Measurements from ENCODE around the gene ABCF3.
A peak's percentile ranks its signal among the peaks of the same experiment; 100 is the strongest.

The ABCF3 gene

DNA sequence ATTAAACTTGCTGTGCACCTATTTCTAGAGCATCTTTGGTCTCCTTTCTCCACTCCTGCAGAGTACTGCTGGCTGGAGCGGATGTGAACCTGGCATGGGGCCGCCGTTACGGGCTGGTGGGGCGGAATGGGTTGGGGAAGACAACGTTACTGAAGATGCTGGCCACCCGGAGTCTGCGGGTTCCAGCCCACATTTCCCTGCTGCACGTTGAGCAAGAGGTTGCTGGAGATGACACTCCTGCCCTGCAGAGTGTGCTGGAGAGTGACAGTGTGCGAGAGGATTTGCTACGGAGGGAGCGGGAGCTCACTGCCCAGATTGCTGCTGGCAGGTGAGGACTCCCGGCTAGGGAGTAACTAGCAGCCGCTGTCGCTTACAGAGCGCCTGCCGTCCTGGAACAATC, 2.1 kb downstream of the ABCF3 start:
- DNase-seq (ENCODE audit: low read depth): no peak

DNA sequence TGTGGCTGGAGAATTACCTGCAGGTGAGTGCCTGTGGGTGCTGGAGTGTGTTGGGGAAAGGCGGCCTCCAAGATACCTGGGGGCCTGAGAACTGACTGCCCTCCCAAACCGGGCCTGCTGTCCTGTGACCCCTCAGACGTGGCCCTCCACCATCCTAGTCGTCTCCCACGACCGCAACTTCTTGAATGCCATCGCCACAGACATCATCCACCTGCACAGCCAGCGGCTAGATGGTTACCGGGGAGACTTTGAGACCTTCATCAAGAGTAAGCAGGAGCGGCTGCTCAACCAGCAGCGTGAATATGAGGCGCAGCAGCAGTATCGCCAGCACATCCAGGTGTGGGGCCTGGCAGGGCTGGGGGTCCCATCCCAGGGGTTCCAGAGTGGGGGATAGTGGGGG, 3.4 kb downstream of the ABCF3 start:
- DNase-seq (ENCODE audit: low read depth): no peak

DNA sequence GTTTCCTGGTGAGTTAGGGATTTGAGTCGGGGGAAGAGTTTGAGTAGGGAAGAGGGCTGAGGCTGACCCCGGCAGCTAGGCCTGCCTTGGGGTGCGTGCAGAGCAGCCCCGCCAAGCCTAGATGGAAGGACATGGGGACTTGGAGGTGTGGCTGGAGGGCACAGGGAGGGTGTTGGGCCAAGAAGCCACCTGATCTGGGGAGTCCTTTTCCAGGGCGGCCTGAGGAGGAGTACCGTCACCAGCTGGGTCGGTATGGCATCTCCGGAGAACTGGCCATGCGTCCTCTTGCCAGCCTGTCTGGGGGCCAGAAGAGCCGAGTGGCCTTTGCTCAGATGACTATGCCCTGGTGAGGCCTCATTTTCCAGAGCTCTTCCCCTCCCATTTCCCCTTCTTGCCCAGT, 6.9 kb downstream of the ABCF3 start:
- DNase-seq (ENCODE audit: low read depth): no peak

DNA sequence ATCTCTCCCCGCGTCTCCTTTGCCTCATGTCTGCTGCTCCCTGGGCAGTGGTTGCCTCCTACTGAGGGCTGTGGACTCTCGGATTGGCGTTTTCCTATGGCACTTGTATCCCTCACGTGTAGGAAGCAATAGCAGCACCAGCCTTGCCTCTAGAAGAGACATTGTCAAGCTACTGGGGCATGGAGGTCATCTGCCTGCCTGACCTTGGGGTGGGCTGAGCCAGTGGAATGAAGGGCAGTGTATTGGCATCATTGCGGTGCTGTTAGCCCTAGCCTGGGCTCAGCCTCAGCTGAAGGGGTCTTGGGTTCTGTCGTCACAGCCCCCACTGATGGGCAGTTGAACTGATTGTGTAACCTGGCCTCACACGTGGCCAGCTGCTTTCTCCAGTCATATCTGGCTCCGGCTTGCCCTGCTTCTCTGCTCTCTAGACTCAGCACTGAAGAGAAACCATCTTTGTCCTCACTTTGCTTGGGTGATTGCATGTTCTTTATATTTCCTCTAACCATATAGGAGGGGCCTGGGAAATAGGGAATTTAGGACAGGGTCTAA, 8.1 kb downstream of the ABCF3 start:
- no peak for DNase-seq (ENCODE audit: low read depth)

DNA sequence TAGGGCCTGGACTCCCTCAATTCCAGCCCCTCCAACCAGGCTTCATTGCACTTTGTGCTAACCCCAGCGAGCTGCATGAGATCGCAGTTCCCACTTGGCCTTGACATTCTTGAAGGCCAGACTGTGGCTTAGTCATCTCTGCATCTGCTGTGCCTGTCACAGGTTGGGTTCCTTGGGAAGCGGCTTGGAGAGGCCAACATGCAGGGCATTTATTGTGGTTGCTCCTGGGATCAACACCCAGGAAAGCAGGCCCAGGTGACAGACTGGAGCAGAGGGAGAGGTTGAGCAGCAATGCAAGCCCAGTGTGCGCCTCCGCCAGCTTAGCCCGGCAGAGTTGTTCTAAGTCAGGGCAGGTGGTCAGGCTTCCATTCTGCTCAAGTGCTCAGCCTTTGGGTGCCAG, 10.5 kb downstream of the ABCF3 start:
- no peak for DNase-seq (ENCODE audit: low read depth)

DNA sequence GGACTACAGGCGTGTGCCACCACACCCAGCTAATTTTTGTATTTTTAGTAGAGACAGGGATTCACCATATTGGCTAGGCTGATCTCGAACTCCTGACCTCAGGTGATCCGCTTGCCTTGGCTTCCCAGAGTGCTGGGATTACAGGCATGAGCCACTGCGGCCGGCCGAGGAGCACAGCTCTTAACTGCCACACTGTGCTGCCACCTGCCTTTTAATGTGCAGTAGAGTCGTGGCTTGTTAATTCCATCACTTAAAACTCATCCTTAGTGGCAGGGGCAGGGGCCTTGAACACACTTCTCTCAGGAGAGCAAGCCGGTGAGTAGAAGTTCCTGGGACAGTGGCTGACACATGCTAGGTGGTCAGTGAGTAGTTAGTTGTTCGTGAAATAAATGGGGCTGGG, 12.5 kb downstream of the ABCF3 start:
- no peak for DNase-seq (ENCODE audit: low read depth)

DNA sequence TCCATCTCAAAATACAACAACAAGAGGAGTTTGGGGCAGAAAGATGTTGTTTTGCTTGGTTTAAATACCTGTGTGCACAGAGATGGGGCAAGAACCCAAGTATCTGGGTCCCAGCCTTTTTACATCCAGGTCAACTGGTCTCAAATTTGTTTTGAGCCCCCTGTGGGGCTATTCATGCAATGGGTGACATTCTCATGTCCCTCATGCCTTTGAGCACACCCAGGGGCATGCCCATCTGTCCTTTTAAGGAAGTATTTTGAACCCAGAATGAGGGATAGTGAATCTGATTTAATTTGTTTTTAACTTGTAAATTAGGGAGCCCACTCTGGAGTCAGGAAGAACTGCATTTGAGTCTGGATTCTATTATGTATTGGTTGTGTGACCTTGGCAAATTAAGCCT, 14.8 kb downstream of the ABCF3 start:
- DNase-seq (ENCODE audit: low read depth): no peak

DNA sequence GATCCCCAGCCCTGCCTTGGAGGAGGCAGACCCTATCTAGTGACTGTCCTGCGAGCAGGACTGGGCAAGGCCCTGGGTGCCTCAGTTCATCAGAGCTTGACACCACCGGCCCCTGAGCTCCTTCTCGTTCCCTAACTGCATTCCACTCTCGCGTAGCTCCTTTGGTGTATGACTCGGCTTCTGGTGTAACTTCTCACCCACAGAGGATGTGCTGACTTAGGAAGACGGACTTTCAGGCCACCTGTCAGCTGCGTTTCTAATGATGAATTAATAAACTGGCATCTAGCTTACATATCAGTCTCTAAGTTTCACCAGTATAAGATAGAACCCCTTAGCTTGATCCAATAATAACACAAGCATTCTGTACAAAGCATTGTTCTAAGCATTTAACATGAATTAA, 17.5 kb downstream of the ABCF3 start:
- no peak for DNase-seq (ENCODE audit: low read depth)

DNA sequence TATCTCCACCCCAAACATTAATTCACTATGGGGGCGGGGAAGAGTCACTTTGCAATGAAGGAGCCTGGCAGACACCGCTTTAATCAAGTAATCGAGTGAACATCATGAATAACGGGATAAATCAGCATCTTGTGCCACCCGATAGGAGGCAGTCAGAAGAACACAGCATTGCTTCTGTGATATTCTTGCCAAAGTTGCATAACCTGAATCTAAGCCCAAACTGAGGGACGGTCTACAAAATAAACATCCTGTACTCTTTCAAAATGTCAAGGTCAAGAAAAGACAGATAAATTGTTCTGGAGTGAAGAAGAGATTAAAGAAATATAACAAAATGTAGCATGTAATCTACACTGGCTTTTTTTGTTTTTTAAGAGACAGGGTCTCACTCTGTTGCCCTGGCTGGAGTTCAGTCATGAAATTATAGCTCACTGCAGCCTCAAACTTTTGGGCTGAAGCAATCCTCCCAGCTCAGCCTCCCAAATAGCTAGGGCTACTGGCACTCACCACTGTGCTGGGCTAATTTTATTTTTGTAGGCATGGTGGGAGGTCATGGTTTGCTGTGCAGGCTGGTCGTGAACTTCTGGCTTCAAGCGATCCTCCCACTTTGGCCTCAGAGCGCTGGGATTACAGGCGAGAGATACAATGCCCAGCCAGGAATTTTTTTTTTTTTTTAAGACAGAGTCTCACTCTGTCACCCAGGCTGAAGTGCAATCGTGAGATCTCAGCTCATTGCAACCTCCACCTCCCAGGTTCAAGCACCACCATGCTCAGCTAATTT, 23.3 kb downstream of the ABCF3 start:
- no peak for DNase-seq (ENCODE audit: low read depth)

DNA sequence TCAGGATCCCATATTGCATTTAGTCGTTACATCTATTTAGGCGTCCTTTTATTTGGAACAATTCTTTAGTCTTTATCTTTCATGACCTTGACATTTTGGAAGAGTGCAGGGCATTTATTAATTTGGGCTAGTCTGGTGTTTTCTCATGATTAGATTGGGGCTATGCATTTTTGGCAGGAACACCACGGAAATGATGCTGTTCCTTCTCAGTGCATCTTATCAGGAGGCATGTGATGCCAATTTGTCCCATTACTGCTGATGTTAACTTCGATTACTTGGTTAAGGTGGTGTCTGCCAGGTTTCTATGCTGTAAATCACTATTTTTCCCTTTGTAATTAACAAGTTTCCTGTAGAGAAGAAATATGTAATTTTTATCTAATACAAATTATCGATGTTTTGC, 25.3 kb downstream of the ABCF3 start:
- no peak for DNase-seq (ENCODE audit: low read depth)

DNA sequence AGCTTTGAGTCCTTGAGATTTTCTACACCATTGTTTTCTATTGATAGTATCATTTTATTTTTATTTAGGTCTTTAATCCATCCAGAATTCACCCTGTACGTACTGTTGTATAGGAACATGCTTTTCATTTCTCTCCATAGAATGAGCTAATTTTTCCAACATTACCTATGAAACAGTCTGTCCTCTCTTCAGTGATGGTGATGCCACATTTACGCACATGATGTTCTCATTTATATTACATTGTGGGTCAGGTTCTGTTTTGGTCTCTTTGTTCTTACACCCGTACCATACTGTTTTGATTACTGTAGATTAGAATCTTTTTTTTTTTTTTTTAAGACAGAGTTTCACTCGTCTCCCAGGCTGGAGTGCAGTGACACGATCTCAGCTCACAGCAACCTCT, 25.7 kb downstream of the ABCF3 start:
- no peak for DNase-seq (ENCODE audit: low read depth)

DNA sequence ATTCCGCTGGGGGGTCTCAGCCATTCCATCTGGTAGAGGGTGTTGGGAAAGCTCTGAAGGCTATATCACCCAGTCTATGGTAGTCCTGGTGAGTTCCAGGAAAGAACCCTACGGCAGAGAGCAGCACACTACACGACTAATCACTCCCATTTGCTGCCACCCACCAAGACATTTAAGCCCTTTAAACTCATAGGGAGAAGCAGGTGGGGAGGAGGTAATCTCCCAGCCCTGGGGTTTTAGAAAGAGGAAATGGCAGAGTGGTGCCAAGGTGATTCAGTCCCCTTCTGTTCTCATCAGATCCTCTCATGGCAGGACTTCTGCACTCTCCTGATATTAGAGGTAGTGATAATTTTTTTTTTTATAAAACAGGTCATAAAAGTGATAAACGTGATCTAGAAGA, 32.8 kb downstream of the ABCF3 start:
- no peak for DNase-seq (ENCODE audit: low read depth)

DNA sequence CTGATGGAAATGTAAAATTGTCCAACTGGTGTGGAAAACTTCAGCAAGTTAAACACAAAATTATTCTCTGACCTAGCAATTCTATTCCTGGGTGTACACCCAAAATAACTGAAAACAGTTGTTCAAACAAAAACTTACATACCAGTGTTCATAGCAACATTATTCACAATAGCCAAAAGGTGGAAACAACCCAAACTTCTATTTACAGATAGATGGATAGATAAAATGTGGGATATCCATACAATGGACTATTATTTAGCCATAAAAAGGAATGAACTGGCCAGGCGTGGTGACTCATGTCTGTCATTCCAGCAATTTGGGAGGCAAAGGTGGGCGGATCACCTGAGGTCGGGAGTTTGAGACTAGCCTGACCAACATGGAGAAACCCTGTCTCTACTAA, 36.5 kb downstream of the ABCF3 start:
- DNase-seq (ENCODE audit: low read depth): no peak

DNA sequence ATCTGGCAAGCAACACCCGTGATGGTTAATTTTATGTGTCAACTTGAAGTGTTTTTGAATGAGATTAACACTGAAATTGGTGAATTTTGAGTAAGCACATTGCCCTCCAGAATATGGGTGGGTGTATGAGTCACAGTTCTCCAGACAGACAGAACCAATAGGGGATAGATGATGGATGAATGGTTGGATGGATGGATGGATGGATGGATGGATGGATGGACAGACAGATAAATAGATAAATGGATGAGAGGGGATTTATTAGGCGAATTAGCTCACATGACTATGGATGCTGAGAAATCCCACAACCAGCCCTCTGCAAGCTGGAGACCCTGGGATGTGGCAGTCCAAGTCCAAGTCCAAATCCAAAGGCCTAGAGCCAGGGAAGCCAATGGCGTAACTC, 37.9 kb downstream of the ABCF3 start:
- no peak for DNase-seq (ENCODE audit: low read depth)

DNA sequence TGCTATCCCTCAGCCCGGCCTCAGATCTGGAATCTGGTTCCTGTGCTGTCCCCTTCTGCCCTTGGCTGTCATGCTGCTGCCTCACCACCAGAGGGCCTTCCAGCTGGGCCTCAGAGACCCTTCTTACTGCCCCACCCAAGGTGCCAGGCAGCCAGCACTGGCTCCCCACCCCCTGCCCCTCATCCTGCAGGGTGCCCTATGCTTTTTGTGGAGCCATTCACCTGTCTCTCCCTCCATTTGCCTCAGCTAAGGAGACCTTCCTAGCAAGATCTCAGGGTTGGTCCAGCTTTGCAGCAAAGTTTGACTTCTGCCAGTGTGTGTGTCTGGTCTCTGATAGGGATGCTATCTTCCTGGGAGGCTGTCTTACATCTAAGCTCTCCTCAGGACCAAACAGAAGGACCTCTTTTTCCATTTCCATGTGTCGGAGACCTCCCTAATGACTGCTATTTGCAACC, 41.5 kb downstream of the ABCF3 start:
- peak; percentile 20 for DNase-seq (ENCODE audit: low read depth)

DNA sequence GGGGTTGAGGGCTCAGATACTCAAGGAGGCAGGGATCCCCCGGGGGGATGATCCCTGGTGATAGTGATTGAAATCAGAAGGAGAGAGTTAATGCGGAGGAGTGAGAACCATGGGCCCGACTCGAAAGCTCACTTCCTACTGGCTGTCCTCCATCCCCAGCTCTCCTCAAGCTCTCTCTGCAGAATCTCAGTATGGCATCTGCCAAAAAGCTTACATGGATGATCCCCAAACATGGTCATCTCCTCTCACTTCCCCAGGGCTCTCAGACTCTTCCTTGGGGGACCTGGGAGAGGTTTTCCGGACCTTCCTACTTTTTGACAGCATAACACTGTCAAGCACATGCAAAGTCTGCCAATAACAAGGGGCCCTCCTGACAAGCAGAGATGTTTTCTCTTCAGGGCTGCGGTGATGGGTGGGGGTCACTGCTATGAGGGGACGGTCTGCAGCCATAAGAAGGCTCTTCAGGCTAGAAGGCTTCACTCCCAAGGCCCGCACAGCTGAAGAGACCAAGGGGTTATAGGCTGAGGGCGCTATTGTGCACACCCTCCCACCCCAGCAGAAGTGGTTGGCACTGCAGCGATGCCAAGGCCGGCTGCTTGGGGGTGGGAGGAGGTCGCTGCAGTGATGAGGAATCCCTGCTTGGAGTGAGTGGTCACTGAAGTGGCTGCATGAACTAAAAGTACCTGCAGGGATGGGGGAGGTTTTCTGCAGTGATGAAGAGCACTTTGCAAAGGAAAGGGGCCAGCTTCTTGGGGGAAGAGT, 42.6 kb downstream of the ABCF3 start:
- DNase-seq (ENCODE audit: low read depth): no peak

DNA sequence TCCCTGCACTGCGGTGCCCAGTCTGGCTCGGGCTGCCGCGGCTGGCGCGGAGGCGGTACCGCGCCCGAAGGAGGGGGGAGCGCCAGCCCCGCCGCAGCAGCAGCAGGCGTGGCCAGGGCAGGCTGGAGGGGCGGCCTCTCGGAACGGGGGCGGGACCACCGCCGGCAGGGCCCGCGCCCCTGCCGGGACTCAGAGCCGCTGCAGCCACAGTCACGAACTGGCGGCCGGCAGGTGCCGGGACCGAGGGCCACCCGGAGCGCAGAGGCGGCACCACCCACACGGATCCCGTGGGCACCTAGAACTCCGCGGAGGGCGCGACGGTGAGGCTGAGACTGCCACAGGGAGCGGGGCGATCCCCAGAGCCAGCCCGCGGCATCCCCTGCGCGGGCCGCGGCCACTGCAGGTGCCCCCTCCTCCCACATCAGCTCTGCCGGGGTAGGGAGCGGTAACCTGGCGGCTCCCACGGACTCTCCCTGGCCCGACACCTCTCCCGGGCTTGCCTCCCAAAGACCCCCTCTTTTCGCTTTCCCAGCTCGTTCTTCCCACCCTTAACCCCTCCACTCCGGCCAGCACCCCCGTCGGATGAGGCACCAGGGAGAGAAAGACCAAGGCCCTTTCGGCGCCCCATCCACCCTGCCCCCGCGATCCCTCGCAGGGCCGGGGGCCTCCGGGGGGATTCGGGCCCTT, 43.5 kb downstream of the ABCF3 start, which contains the start of gene VWA5B2:
Gene VWA5B2 (plus strand): TSS at position 192 of the 687 bp plus-strand sequence. CDS start 944 bp downstream, outside the sequence.
- peak; percentile 62 for DNase-seq (ENCODE audit: low read depth)

DNA sequence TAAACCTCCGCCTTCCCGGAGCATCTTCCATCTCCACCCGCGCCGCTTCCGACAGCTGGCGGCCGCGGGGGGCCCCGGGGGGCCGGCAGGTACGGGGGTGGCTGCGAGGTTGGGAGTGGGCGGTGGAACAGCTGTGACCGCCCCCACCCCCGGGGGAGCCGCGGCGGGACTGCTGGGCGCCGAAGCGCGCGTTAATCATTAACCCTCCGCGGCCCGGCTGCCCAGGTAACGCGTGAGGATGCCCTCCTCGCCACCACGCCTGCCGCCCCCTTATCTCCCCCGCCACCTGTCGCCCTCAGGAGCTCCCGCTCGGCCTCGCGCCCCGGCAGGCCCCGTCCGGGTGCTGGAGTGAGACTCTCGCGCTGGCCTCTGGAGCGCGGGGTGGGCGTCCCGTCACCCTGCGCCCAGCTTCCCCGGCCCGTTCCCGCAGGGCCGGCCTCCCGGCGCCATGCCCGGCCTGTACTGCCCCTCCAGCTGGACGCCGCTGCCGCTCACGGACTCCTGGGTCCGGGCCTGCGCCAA, 44.1 kb downstream of the ABCF3 start:
- DNase-seq (ENCODE audit: low read depth): no peak

DNA sequence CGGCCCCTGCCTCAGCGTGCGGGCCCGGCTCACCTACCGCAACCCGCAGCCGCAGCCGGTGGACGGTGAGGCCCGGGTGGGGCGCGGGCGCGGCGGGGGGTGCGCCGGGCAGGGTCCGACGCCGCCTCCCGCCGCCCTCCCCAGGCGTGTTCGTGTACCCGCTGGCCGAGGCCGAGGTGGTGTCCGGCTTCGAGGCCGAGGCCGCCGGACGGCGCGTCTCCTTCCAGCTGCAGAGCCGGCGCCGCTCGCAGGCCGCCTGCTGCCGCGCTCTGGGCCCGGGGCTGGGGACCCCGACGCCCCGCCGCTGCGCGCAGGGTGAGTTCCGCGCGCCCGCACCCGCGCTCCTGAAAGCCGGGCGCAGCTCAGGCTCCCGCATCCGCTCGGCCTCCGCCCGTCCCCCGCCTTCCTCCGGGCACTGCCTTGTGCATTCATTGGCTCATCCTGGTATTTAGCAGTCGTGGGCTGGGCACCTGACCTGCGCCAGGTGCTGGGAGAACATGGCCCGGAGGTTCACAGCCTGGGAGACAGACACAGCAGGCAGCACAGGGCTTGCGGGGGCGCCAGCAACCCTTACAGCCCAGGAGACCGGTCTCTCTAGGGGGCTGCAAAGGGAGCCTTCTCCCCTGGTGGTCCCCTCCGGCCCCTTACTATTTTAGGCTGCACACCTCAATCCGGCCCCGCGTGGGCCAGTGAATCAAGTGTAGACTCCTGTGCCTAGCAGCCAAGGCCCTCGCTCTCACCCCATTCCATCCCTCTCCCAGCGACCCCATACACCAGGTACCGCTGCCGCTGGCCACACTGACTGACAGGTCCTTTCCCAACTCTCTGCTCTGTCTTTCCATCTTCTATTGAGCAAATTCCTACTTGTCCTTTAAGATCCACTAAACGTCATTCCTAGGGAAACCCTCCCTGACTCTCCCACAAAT, 44.9 kb downstream of the ABCF3 start:
- no peak for DNase-seq (ENCODE audit: low read depth)

DNA sequence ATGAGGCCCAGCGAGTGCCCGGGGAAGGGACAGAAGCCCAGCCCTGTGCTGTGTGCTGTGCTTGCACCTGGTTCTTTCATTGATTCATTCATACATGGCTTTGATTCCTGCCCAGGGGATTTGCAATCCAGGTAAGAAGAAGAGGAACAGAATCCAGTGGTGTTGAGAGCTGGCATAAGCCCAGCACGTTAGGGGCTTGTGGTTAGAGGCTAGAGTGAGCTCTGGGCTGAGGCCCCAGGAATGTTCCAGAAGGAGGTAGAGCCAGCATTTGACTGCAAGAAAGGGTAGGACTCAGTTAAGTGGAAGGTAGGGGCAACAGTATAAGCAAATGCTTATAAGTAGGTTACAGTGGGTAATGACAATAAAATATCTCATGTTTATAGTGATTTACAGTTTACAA, 45.7 kb downstream of the ABCF3 start:
- DNase-seq (ENCODE audit: low read depth): no peak

DNA sequence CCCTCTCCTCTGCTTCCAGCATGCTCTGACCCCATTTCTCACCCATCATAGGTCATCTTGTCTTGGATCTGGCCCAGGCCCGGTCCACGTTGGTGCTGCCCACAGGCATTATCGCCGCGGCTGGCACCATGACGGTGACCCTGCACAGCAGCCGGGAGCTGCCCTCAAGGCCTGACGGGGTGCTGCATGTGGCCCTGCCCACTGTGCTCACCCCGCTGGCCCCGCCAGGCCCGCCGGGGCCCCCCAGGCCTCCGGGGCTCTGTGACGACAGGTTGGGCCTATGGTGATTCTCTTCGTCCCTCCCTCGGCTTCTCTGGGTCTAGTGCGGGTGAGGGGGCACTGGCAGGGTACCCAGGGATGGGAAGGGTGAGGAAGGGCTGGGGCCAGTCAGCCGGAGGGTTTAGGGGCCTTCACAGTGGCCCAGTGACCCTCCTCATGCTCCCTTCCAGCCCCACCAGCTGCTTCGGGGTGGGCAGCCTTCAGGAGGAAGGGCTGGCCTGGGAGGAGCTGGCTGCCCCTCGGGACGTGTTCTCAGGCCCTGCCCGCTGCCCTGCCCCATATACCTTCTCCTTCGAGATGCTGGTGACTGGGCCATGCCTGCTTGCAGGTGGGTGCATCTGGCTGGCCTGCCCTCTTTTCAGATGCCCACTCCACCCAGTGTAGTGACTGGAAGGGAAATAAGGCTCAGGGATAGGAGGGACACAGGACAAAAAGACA, 47.3 kb downstream of the ABCF3 start:
- DNase-seq (ENCODE audit: low read depth): no peak

Data from T-helper 22 cell (primary cell).